ENCODE results near the gene SLC39A11. TPM values are rescaled to one million over a fixed set of nuclear protein-coding genes. Genes with fewer than 3 reads are reported as not detected.
A peak's percentile ranks its signal among the peaks of the same experiment; 100 is the strongest.

SLC39A11 gene
- polyA plus RNA-seq, 1 of the 3 experiments (the other 2 are of a cell fraction) = 23.5 TPM

DNA sequence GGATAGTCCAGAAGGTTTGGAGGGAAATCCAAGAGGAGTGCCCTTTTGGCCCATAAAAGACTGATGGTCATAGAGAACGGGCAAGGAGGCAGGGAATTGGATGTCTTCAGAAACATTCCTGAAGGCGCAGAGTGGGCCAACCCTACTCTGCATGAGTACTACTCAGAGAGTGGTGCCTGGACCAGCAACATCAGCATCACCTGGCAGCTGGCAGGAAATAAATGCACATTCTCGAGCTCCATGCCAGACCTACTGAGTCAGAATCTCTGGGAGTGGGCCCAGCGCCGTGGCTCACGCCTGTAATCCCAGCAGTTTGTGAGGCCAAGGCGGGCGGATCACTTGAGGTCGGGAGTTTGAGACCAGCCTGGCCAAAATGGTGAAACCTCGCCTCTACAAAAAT is 27.1 kb upstream of the SLC39A11 start:
- Histone ChIP-seq H3K79me2 (ENCODE audit: insufficient read depth) (no peaks in the 10 kb centered on the region), H3K9me2 (no peaks in the 10 kb centered on the region), H3K4me3 (ENCODE audit: low read depth in 2 of 2, low read length in 1 of 2) (no peak overlapping the region), H2AFZ (ENCODE audit: low read depth) (no peak overlapping the region), H3F3A (replicated peaks; ENCODE audit: insufficient read depth) (no peaks in the 10 kb centered on the region), H3K27me3 (ENCODE audit: insufficient read depth) (no peaks in the 10 kb centered on the region), H3K27ac (ENCODE audit: low read depth in 2 of 2, low read length in 1 of 2) (peak overlapping the region in 1 of 2 experiments; percentile 75; a peak in 2 of 4 replicates), H4K20me1 (ENCODE audit: insufficient read depth) (no peaks in the 10 kb centered on the region), H3K36me3 (replicated peaks in 1 of 2; ENCODE audit: control insufficient read depth in 1 of 2, insufficient read depth in 2 of 2, low read length in 1 of 2) (no peaks in the 10 kb centered on the region), H3K4me1 (ENCODE audit: control insufficient read depth in 1 of 2, insufficient read depth in 2 of 2, low read depth in 1 of 2, low read length in 1 of 2) (peaks cover 0 to 19% of the 10 kb centered on the region in 2 experiments; a peak in 1 of 4 replicates), H3K4me2 (no peak overlapping the region), H3K9me3 (no peaks in the 10 kb centered on the region), H3K9ac (no peak overlapping the region)
- TF ChIP-seq NFIC (IDR thresholded peaks at IDR 0.05; ENCODE audit: borderline replicate concordance) = no peak
- DNase-seq = no peak
- ChIA-PET POLR2A (no interaction called here), CTCF (interaction anchor here (1.2 kb wide), 1 partner anchor 9 kb away, joined by 3 read pairs; no protein-coding TSS in a partner anchor)
- 77% methylated on average over 10 of the region's 10 CpGs for WGBS (ENCODE audit: low lambda C conversion rate)

DNA sequence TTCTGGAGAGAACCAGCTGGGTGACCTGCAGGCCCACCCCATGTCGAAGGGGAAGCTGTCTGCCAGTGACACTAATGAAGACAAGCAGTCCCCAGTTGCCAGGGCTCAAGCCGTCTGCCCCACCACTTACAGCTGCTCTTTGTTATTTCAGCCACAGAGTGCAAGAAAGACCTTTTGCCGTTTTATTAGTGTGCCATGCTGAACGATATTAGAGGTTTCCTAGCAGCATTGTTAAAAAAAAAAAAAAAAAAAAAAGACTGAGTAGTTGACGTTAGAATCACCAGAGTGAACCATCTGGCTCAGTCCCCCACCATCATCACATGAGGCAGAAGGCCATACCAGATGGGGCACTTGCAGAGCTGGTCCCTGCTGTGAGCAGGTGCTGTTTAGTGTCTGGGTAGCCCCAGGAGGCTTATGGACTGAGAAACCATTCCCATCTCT is 26.5 kb upstream of the SLC39A11 start:
- H4K20me1 ChIP-seq (ENCODE audit: insufficient read depth) = no peaks in the 10 kb centered on the region
- no peaks in the 10 kb centered on the region for H3F3A ChIP-seq (replicated peaks; ENCODE audit: insufficient read depth)
- H2AFZ ChIP-seq (ENCODE audit: low read depth) = no peak overlapping the region
- H3K4me1 ChIP-seq (ENCODE audit: control insufficient read depth in 1 of 2, insufficient read depth in 2 of 2, low read depth in 1 of 2, low read length in 1 of 2) = peaks cover 0 to 19% of the 10 kb centered on the region in 2 experiments; a peak in 1 of 4 replicates
- TF ChIP-seq CHD2 (IDR thresholded peaks at IDR 0.05; ENCODE audit: low read length, partially characterized antibody) (peak; percentile 73), MXI1 (IDR thresholded peaks at IDR 0.05; ENCODE audit: low read depth, low read length) (peak; percentile 87; the same call in 1 of the 2 replicates), RXRA (IDR thresholded peaks at IDR 0.05; ENCODE audit: borderline replicate concordance, low read depth) (no peak), NFIC (IDR thresholded peaks at IDR 0.05; ENCODE audit: borderline replicate concordance) (no peak), RCOR1 (IDR thresholded peaks at IDR 0.05; ENCODE audit: low read length) (peak; percentile 70; the same call in 1 of the 2 replicates), GABPA (IDR thresholded peaks at IDR 0.05; ENCODE audit: low read depth) (no peak), ELF1 (IDR thresholded peaks at IDR 0.05) (no peak), RFX5 (IDR thresholded peaks at IDR 0.05; ENCODE audit: low read length) (peak; percentile 82; the same call in 1 of the 2 replicates), RAD21 (IDR thresholded peaks at IDR 0.05; ENCODE audit: low read length) (peak; percentile 22), FOXJ3 (CRISPR knock-in tag; IDR thresholded peaks at IDR 0.05) (peak; percentile 40; the same call in 1 of the 2 replicates), POLR2AphosphoS5 (IDR thresholded peaks at IDR 0.05; ENCODE audit: low read depth, low read length) (no peak), EP300 (IDR thresholded peaks at IDR 0.05; ENCODE audit: borderline replicate concordance in 1 of 2, low read depth in 1 of 2, low read length in 1 of 2) (peak in 1 of 2 experiments; percentile 94; a peak in 2 of 4 replicates)
- TF ChIP-seq, protein P1, sequence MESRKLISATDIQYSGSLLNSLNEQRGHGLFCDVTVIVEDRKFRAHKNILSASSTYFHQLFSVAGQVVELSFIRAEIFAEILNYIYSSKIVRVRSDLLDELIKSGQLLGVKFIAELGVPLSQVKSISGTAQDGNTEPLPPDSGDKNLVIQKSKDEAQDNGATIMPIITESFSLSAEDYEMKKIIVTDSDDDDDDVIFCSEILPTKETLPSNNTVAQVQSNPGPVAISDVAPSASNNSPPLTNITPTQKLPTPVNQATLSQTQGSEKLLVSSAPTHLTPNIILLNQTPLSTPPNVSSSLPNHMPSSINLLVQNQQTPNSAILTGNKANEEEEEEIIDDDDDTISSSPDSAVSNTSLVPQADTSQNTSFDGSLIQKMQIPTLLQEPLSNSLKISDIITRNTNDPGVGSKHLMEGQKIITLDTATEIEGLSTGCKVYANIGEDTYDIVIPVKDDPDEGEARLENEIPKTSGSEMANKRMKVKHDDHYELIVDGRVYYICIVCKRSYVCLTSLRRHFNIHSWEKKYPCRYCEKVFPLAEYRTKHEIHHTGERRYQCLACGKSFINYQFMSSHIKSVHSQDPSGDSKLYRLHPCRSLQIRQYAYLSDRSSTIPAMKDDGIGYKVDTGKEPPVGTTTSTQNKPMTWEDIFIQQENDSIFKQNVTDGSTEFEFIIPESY (IDR thresholded peaks at IDR 0.05; ENCODE audit: borderline replicate concordance, low read depth) = no peak
- H3K27me3 ChIP-seq (ENCODE audit: insufficient read depth) = no peaks in the 10 kb centered on the region
- no peaks in the 10 kb centered on the region for H3K9me3 ChIP-seq
- DNase-seq = peak; percentile 82
- POLR2A ChIA-PET = interaction anchor here (1.0 kb wide), 1 partner anchor 133 kb away, joined by 3 read pairs; no protein-coding TSS in a partner anchor
- H3K9ac ChIP-seq = no peak overlapping the region
- CTCF ChIA-PET = interaction anchor here (0.6 to 1.4 kb wide), 8 partner anchors 8 to 392 kb away, joined by 3 to 5 read pairs (median 3); no protein-coding TSS in a partner anchor
- 42% methylated on average over 5 of the region's 5 CpGs for WGBS (ENCODE audit: low lambda C conversion rate)
- no peak overlapping the region for H3K4me2 ChIP-seq
- peak overlapping the region in 1 of 2 experiments; percentile 75; a peak in 2 of 4 replicates for H3K27ac ChIP-seq (ENCODE audit: low read depth in 2 of 2, low read length in 1 of 2)
- no peaks in the 10 kb centered on the region for H3K36me3 ChIP-seq (replicated peaks in 1 of 2; ENCODE audit: control insufficient read depth in 1 of 2, insufficient read depth in 2 of 2, low read length in 1 of 2)
- no peaks in the 10 kb centered on the region for H3K9me2 ChIP-seq
- H3K79me2 ChIP-seq (ENCODE audit: insufficient read depth) = no peaks in the 10 kb centered on the region
- no peak overlapping the region for H3K4me3 ChIP-seq (ENCODE audit: low read depth in 2 of 2, low read length in 1 of 2)
